WTC11 (cell line): Measurements from ENCODE around the gene CYP4F11. TPM values are rescaled to one million over a fixed set of nuclear protein-coding genes. Genes with fewer than 3 reads are reported as not detected.
"Not testable (repeated sequence)": the region's sequence is repeated elsewhere in the genome, so short reads cannot be mapped to it uniquely, and the experiment has no call there.

Experiments used
- ATAC-seq: fragments of 200-7000 bp; cut with Tn5 transposase; 2 replicates; pipeline ENCODE4 v1.10.0; 2021; ENCODE audit warnings: mild to moderate bottlenecking, moderate library complexity
- CTCF ChIA-PET: fragments of 300-600 bp; sonication (Branson Sonifier 250); formaldehyde crosslinking; loops from one replicate; lab custom pipeline; 2021; ENCODE audit warnings: antibody characterized with exemption; lab: Charles Lee
- POLR2A ChIA-PET: fragments of 350-600 bp; sonication (Branson Sonifier 250); formaldehyde crosslinking; loops from one replicate; lab custom pipeline; 2021; ENCODE audit warnings: antibody characterized with exemption; lab: Charles Lee
- DNase-seq: peaks from one replicate; pipeline ENCODE4 v3.0.0; 2021; ENCODE audit warnings: low spot score
- H3K27ac Mint-ChIP-seq: 2 replicates; pipeline ENCODE4 v1.8.0; 2021; ENCODE audit warnings: mixed read lengths
- H3K27me3 Mint-ChIP-seq: 2 replicates; pipeline ENCODE4 v1.8.0; 2021; ENCODE audit warnings: low read depth, mild to moderate bottlenecking, moderate library complexity, mixed read lengths
- H3K36me3 Mint-ChIP-seq: 2 replicates; pipeline ENCODE4 v1.8.0; 2021; ENCODE audit warnings: mixed read lengths
- H3K4me1 Mint-ChIP-seq: 2 replicates; pipeline ENCODE4 v1.8.0; 2022; ENCODE audit warnings: mixed read lengths
- H3K4me3 Mint-ChIP-seq: 2 replicates; pipeline ENCODE4 v1.8.0; 2021; ENCODE audit warnings: mild to moderate bottlenecking, moderate library complexity, mixed read lengths
- H3K9me3 Mint-ChIP-seq: 2 replicates; pipeline ENCODE4 v1.8.0; 2021; ENCODE audit warnings: mixed read lengths
- ATF1 ChIP-seq: sonication (generic); formaldehyde crosslinking; IDR thresholded peaks from 2 replicates; pipeline ENCODE4 v1.8.1; 2023; ENCODE audit warnings: mild to moderate bottlenecking, moderate library complexity, missing genetic modification reagents
- CBFB ChIP-seq: sonication (generic); formaldehyde crosslinking; IDR thresholded peaks from 2 replicates; pipeline ENCODE4 v1.8.1; 2022; ENCODE audit warnings: mild to moderate bottlenecking, low read depth, missing genetic modification reagents
- FOXK1 ChIP-seq: sonication (generic); formaldehyde crosslinking; IDR thresholded peaks from 2 replicates; pipeline ENCODE4 v1.8.0; 2022; ENCODE audit warnings: mild to moderate bottlenecking, moderate library complexity, missing genetic modification reagents
- GABPB1 ChIP-seq: sonication (generic); formaldehyde crosslinking; IDR thresholded peaks from 2 replicates; pipeline ENCODE4 v1.8.1; 2023; ENCODE audit warnings: mild to moderate bottlenecking, missing genetic modification reagents
- GRHL2 ChIP-seq: fragments of 250-450 bp; sonication (Bioruptor Pico); IDR thresholded peaks from 2 replicates; pipeline ENCODE4 v1.8.0; 2022; ENCODE audit warnings: mild to moderate bottlenecking, moderate library complexity; ENCODE audit not compliant: insufficient replicate concordance, severe bottlenecking
- HMGA2 ChIP-seq: fragments of 250-450 bp; sonication (Bioruptor Pico); IDR thresholded peaks from 2 replicates; pipeline ENCODE4 v1.4.0; 2021; ENCODE audit warnings: mild to moderate bottlenecking, moderate library complexity
- HMGXB4 ChIP-seq: sonication (generic); formaldehyde crosslinking; IDR thresholded peaks from 2 replicates; pipeline ENCODE4 v1.8.1; 2023; ENCODE audit warnings: mild to moderate bottlenecking, moderate library complexity, missing genetic modification reagents
- IRF1 ChIP-seq: sonication (generic); formaldehyde crosslinking; IDR thresholded peaks from 2 replicates; pipeline ENCODE4 v1.8.0; 2023; ENCODE audit warnings: missing genetic modification reagents
- IRF2 ChIP-seq: sonication (generic); formaldehyde crosslinking; IDR thresholded peaks from 2 replicates; pipeline ENCODE4 v1.8.0; 2022; ENCODE audit warnings: low read depth, missing genetic modification reagents, borderline replicate concordance
- JAZF1 ChIP-seq: fragments of 250-450 bp; sonication (Bioruptor Pico); IDR thresholded peaks from 2 replicates; pipeline ENCODE4 v1.9.0; 2021; ENCODE audit warnings: moderate library complexity, mild to moderate bottlenecking, inconsistent platforms
- MAX ChIP-seq: sonication (generic); formaldehyde crosslinking; IDR thresholded peaks from 2 replicates; pipeline ENCODE4 v1.8.0; 2022; ENCODE audit warnings: mild to moderate bottlenecking, missing genetic modification reagents
- STAT6 ChIP-seq: sonication (generic); formaldehyde crosslinking; conservative IDR thresholded peaks from 2 replicates; pipeline ENCODE4 v1.8.1; 2023; ENCODE audit warnings: mild to moderate bottlenecking, low read depth, missing genetic modification reagents, moderate library complexity
- TEAD1 ChIP-seq: sonication (generic); formaldehyde crosslinking; IDR thresholded peaks from 2 replicates; pipeline ENCODE4 v1.8.0; 2022; ENCODE audit warnings: mild to moderate bottlenecking, missing genetic modification reagents
- ZNF138 ChIP-seq: sonication (generic); formaldehyde crosslinking; conservative IDR thresholded peaks from 2 replicates; pipeline ENCODE4 v1.8.1; 2022; ENCODE audit warnings: mild to moderate bottlenecking, moderate library complexity, missing genetic modification reagents
- ZNF263 ChIP-seq: sonication (generic); formaldehyde crosslinking; IDR thresholded peaks from 2 replicates; pipeline ENCODE4 v1.8.1; 2022; ENCODE audit warnings: low read depth, mild to moderate bottlenecking, moderate library complexity, missing genetic modification reagents
- ZNF396 ChIP-seq: fragments of 250-450 bp; sonication (Bioruptor Pico); IDR thresholded peaks from 2 replicates; pipeline ENCODE4 v1.8.0; 2021; ENCODE audit warnings: mild to moderate bottlenecking, moderate library complexity, borderline replicate concordance
- ZNF671 ChIP-seq: fragments of 250-450 bp; sonication (Bioruptor Pico); IDR thresholded peaks from 2 replicates; pipeline ENCODE4 v1.8.0; 2021; ENCODE audit warnings: mild to moderate bottlenecking
- total RNA-seq: library from RNA; stranded (reverse); gene quantifications from 3 replicates; pipeline ENCODE4 v1.2.3, GENCODE V29; 2021
- TF ChIP-seq, protein P1 (sequence below): sonication (generic); formaldehyde crosslinking; conservative IDR thresholded peaks from 2 replicates; pipeline ENCODE4 v1.8.1; 2022; ENCODE audit warnings: mild to moderate bottlenecking, missing genetic modification reagents
- TF ChIP-seq, protein P2 (sequence below): fragments of 200-600 bp; IDR thresholded peaks from 2 replicates; pipeline ENCODE4 v1.8.0; 2022; ENCODE audit warnings: antibody characterized with exemption
- TF ChIP-seq, protein P3 (sequence below): sonication (generic); formaldehyde crosslinking; IDR thresholded peaks from 2 replicates; pipeline ENCODE4 v1.8.1; 2022; ENCODE audit warnings: mild to moderate bottlenecking, missing genetic modification reagents, moderate library complexity, borderline replicate concordance
- TF ChIP-seq, protein P4 (sequence below): fragments of 250-450 bp; sonication (Bioruptor Pico); IDR thresholded peaks from 2 replicates; pipeline ENCODE4 v1.9.0; 2021; ENCODE audit warnings: mild to moderate bottlenecking

CYP4F11 gene
- total RNA-seq, 1 experiment from 2014 or later = not detected

GRCh38 chr19:15900504-15900903 lies 33.8 kb downstream of the CYP4F11 start (continued):
- TF ChIP-seq MAX (CRISPR knock-in tag) = no peak
- no peak for TF ChIP-seq IRF2 (CRISPR knock-in tag)

DNA sequence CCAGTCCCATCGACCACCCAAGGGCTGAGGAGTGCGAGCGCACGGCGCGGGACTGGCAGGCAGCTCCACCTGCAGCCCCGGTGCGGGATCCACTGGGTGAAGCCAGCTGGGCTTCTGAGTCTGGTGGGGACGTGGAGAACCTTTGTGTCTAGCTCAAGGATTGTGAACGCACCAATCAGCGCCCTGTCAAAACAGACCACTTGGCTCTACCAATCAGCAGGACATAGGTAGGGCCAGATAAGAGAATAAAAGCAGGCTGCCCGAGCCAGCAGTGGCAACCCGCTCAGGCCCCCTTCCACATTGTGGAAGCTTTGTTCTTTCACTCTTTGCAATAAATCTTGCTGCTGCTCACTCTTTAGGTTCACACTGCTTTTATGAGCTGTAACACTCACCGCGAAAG lies 34.3 kb downstream of the CYP4F11 start:
- DNase-seq, H3K4me1 Mint-ChIP-seq, POLR2A ChIA-PET, H3K27ac Mint-ChIP-seq, ATAC-seq: not testable (repeated sequence)
- peaks cover 40% of the 10 kb centered on the region for H3K36me3 Mint-ChIP-seq
- peaks cover 25% of the 10 kb centered on the region for H3K27me3 Mint-ChIP-seq
- peak overlapping the region; percentile 45 for H3K4me3 Mint-ChIP-seq
- peaks cover 70% of the 10 kb centered on the region for H3K9me3 Mint-ChIP-seq
- CTCF ChIA-PET = interaction anchor here (0.7 kb wide), 1 partner anchor 58 kb away, joined by 3 read pairs; no protein-coding TSS in a partner anchor

GRCh38 chr19:15899561-15899960 lies 34.8 kb downstream of the CYP4F11 start:
- ATAC-seq, H3K4me1 Mint-ChIP-seq, POLR2A ChIA-PET, DNase-seq, H3K27ac Mint-ChIP-seq, CTCF ChIA-PET: not testable (repeated sequence)
- H3K9me3 Mint-ChIP-seq = peaks cover 70% of the 10 kb centered on the region
- H3K27me3 Mint-ChIP-seq = peaks cover 25% of the 10 kb centered on the region
- peaks cover 37% of the 10 kb centered on the region for H3K36me3 Mint-ChIP-seq
- H3K4me3 Mint-ChIP-seq = 0 out of 2 replicates have a peak overlapping the region, but pooled peaks have one; percentile 43

GRCh38 chr19:15897738-15898276 lies 36.5 kb downstream of the CYP4F11 start, which contains the start of gene CYP4F2:
CYP4F2 (minus strand) TSS chr19:15898074; CDS start chr19:15897611, 463 bp downstream.
- POLR2A ChIA-PET = no interaction called here
- no peak for TF ChIP-seq ATF1 (CRISPR knock-in tag)
- TF ChIP-seq, protein P1, sequence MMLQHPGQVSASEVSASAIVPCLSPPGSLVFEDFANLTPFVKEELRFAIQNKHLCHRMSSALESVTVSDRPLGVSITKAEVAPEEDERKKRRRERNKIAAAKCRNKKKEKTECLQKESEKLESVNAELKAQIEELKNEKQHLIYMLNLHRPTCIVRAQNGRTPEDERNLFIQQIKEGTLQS (CRISPR knock-in tag) = no peak
- TF ChIP-seq GRHL2 (CRISPR knock-in tag) = no peak
- no peak for TF ChIP-seq ZNF671
- TF ChIP-seq JAZF1 (CRISPR knock-in tag) = no peak
- TF ChIP-seq CBFB (CRISPR knock-in tag) = no peak
- no peak for TF ChIP-seq ZNF263 (CRISPR knock-in tag)
- no peak for TF ChIP-seq ZNF396 (CRISPR knock-in tag)
- no peak for TF ChIP-seq IRF1 (CRISPR knock-in tag)
- no peak for TF ChIP-seq HMGA2 (CRISPR knock-in tag)
- TF ChIP-seq TEAD1 (CRISPR knock-in tag) = no peak
- no peak for TF ChIP-seq HMGXB4 (CRISPR knock-in tag)
- no peak for TF ChIP-seq ZNF138 (CRISPR knock-in tag)
- TF ChIP-seq, protein P2, sequence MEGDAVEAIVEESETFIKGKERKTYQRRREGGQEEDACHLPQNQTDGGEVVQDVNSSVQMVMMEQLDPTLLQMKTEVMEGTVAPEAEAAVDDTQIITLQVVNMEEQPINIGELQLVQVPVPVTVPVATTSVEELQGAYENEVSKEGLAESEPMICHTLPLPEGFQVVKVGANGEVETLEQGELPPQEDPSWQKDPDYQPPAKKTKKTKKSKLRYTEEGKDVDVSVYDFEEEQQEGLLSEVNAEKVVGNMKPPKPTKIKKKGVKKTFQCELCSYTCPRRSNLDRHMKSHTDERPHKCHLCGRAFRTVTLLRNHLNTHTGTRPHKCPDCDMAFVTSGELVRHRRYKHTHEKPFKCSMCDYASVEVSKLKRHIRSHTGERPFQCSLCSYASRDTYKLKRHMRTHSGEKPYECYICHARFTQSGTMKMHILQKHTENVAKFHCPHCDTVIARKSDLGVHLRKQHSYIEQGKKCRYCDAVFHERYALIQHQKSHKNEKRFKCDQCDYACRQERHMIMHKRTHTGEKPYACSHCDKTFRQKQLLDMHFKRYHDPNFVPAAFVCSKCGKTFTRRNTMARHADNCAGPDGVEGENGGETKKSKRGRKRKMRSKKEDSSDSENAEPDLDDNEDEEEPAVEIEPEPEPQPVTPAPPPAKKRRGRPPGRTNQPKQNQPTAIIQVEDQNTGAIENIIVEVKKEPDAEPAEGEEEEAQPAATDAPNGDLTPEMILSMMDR = no peak
- no peak for TF ChIP-seq FOXK1 (CRISPR knock-in tag)
- TF ChIP-seq, protein P3, sequence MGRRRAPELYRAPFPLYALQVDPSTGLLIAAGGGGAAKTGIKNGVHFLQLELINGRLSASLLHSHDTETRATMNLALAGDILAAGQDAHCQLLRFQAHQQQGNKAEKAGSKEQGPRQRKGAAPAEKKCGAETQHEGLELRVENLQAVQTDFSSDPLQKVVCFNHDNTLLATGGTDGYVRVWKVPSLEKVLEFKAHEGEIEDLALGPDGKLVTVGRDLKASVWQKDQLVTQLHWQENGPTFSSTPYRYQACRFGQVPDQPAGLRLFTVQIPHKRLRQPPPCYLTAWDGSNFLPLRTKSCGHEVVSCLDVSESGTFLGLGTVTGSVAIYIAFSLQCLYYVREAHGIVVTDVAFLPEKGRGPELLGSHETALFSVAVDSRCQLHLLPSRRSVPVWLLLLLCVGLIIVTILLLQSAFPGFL (CRISPR knock-in tag) = no peak
- TF ChIP-seq, protein P4, sequence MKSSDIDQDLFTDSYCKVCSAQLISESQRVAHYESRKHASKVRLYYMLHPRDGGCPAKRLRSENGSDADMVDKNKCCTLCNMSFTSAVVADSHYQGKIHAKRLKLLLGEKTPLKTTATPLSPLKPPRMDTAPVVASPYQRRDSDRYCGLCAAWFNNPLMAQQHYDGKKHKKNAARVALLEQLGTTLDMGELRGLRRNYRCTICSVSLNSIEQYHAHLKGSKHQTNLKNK (CRISPR knock-in tag) = no peak
- TF ChIP-seq GABPB1 (CRISPR knock-in tag) = no peak
- TF ChIP-seq STAT6 (CRISPR knock-in tag) = no peak
- TF ChIP-seq, all 79 proteins: peak for 0
- H3K4me3 Mint-ChIP-seq = no peak within 1 kb of the TSS
- H3K4me1 Mint-ChIP-seq = no peaks in the 10 kb centered on the region; the same call in 1 of the 2 replicates
- no peak within 1 kb of the TSS for H3K27ac Mint-ChIP-seq
- ATAC-seq (no peak), DNase-seq (no peak)
- peaks cover 21% of the 10 kb centered on the region for H3K36me3 Mint-ChIP-seq
- peaks cover 15% of the 10 kb centered on the region for H3K27me3 Mint-ChIP-seq
- CTCF ChIA-PET = interaction anchor here (1.1 kb wide), 1 partner anchor 165 kb away, joined by 3 read pairs; no protein-coding TSS in a partner anchor
- H3K9me3 Mint-ChIP-seq = peaks cover 69% of the 10 kb centered on the region
